HepG2 (cell line): ENCODE data around the gene PPP1R9A. TPM values are rescaled to one million over a fixed set of nuclear protein-coding genes. Genes with fewer than 3 reads are reported as not detected.

Source experiments
- AHR ChIP-seq: IDR thresholded peaks from 2 replicates; pipeline ENCODE4 v1.6.1; 2018; ENCODE audit warnings: missing genetic modification reagents, missing compliant biosample characterization
- CC2D1A ChIP-seq: sonication (generic); formaldehyde crosslinking; IDR thresholded peaks from 2 replicates; pipeline ENCODE4 v1.8.1; 2023; ENCODE audit warnings: mild to moderate bottlenecking, missing genetic modification reagents
- HDAC6 ChIP-seq: fragments of 200-600 bp; sonication (generic); IDR thresholded peaks from 2 replicates; pipeline ENCODE4 v1.7.0; 2017; ENCODE audit warnings: mild to moderate bottlenecking, antibody characterized with exemption, low read length, low read depth
- MEIS1 ChIP-seq: sonication (generic); formaldehyde crosslinking; IDR thresholded peaks from 2 replicates; pipeline ENCODE4 v1.9.0; 2021; ENCODE audit warnings: mild to moderate bottlenecking, missing genetic modification reagents, moderate library complexity, borderline replicate concordance
- MYNN ChIP-seq: sonication (generic); formaldehyde crosslinking; IDR thresholded peaks from 2 replicates; pipeline ENCODE4 v1.4.0; 2020; ENCODE audit warnings: mild to moderate bottlenecking, low read depth, missing genetic modification reagents
- NR2F1 ChIP-seq, 2 experiments: fragments of 450-650 bp in 1 of 2; formaldehyde crosslinking in 1 of 2; IDR thresholded peaks; 2 replicates each; pipeline versions ENCODE4 v1.5.0 to v1.6.1; 2016 to 2020; ENCODE audit warnings: mild to moderate bottlenecking in 1 of 2, missing compliant biosample characterization in 1 of 2, missing genetic modification reagents in 1 of 2, moderate library complexity in 1 of 2
- PAX8 ChIP-seq: sonication (generic); formaldehyde crosslinking; IDR thresholded peaks from 2 replicates; pipeline ENCODE4 v1.8.0; 2022; ENCODE audit warnings: mild to moderate bottlenecking, missing genetic modification reagents, borderline replicate concordance
- PCBP2 ChIP-seq: fragments of 200-400 bp; formaldehyde crosslinking; optimal IDR thresholded peaks from 2 replicates; pipeline ENCODE3; 2018; ENCODE audit warnings: low read length, low read depth; ENCODE audit not compliant: poor library complexity, severe bottlenecking
- RAD21 ChIP-seq: fragments of 450-650 bp; formaldehyde crosslinking; IDR thresholded peaks from 2 replicates; pipeline ENCODE4 v1.5.0; 2020; ENCODE audit warnings: mild to moderate bottlenecking
- THYN1 ChIP-seq: sonication (generic); formaldehyde crosslinking; IDR thresholded peaks from 2 replicates; pipeline ENCODE4 v1.8.1; 2023; ENCODE audit warnings: low read depth, mild to moderate bottlenecking, moderate library complexity, missing genetic modification reagents, borderline replicate concordance
- ZNF121 ChIP-seq: sonication (generic); formaldehyde crosslinking; IDR thresholded peaks from 2 replicates; pipeline ENCODE4 v1.5.0; 2020; ENCODE audit warnings: mild to moderate bottlenecking, missing genetic modification reagents
- ZNF326 ChIP-seq: sonication (generic); formaldehyde crosslinking; IDR thresholded peaks from 2 replicates; pipeline ENCODE4 v1.4.0; 2020; ENCODE audit warnings: missing genetic modification reagents, borderline replicate concordance
- ZNF33B ChIP-seq: sonication (generic); formaldehyde crosslinking; IDR thresholded peaks from 2 replicates; pipeline ENCODE4 v1.5.1; 2020; ENCODE audit warnings: mild to moderate bottlenecking, missing genetic modification reagents
- ZNF589 ChIP-seq: sonication (generic); formaldehyde crosslinking; conservative IDR thresholded peaks from 2 replicates; pipeline ENCODE4 v1.8.0; 2022; ENCODE audit warnings: mild to moderate bottlenecking, moderate library complexity, missing genetic modification reagents
- ZNF816 ChIP-seq: sonication (generic); formaldehyde crosslinking; IDR thresholded peaks from 2 replicates; pipeline ENCODE4 v1.8.0; 2022; ENCODE audit warnings: missing genetic modification reagents, mild to moderate bottlenecking, borderline replicate concordance
- polyA plus RNA-seq, 8 experiments: library from polyadenylated mRNA; depleted of rRNA in 3 of 8; stranded (reverse) in 7 of 8; unstranded in 1 of 8; fragments of >200 nt; fragmentation: Illumina TruSeq in 4 of 8; extraction: Trizol in 4 of 8; gene quantifications; 2 replicates each; pipeline versions ENCODE4 v1.2.1 to v1.2.3, GENCODE V29; 2011 to 2016; ENCODE audit warnings: low read depth in 4 of 8, missing spikeins in 1 of 8, mixed read lengths in 1 of 8; ENCODE audit not compliant: insufficient read depth in 1 of 8
- total RNA-seq, 5 experiments: library from RNA; depleted of rRNA; stranded (reverse); fragments of >200 nt; fragmentation: Illumina TruSeq; extraction: Trizol; gene quantifications; 2 replicates each; pipeline ENCODE4 v1.2.3, GENCODE V29; 2016; ENCODE audit warnings: low read depth in 1 of 5
- TF ChIP-seq, protein P1 (sequence below): sonication (generic); formaldehyde crosslinking; IDR thresholded peaks from 2 replicates; pipeline ENCODE4 v1.8.0; 2022; ENCODE audit warnings: missing genetic modification reagents, mild to moderate bottlenecking, inconsistent platforms, borderline replicate concordance
- TF ChIP-seq, protein P2 (sequence below): sonication (generic); formaldehyde crosslinking; IDR thresholded peaks from 2 replicates; pipeline ENCODE4 v1.9.0; 2021; ENCODE audit warnings: missing genetic modification reagents, mild to moderate bottlenecking, borderline replicate concordance
- TF ChIP-seq, protein P3 (sequence below): sonication (generic); formaldehyde crosslinking; IDR thresholded peaks from 2 replicates; pipeline ENCODE4 v1.4.0; 2020; ENCODE audit warnings: missing genetic modification reagents, borderline replicate concordance
- TF ChIP-seq, protein P4 (sequence below): sonication (generic); formaldehyde crosslinking; IDR thresholded peaks from 2 replicates; pipeline ENCODE4 v1.5.1; 2020; ENCODE audit warnings: missing genetic modification reagents, mild to moderate bottlenecking, borderline replicate concordance

Gene PPP1R9A
- total and polyA plus RNA-seq, 2 of the 13 experiments (the other 11 are each of a cell fraction or from before 2014, with no cell fraction given): 11.4 to 31.9 TPM

DNA sequence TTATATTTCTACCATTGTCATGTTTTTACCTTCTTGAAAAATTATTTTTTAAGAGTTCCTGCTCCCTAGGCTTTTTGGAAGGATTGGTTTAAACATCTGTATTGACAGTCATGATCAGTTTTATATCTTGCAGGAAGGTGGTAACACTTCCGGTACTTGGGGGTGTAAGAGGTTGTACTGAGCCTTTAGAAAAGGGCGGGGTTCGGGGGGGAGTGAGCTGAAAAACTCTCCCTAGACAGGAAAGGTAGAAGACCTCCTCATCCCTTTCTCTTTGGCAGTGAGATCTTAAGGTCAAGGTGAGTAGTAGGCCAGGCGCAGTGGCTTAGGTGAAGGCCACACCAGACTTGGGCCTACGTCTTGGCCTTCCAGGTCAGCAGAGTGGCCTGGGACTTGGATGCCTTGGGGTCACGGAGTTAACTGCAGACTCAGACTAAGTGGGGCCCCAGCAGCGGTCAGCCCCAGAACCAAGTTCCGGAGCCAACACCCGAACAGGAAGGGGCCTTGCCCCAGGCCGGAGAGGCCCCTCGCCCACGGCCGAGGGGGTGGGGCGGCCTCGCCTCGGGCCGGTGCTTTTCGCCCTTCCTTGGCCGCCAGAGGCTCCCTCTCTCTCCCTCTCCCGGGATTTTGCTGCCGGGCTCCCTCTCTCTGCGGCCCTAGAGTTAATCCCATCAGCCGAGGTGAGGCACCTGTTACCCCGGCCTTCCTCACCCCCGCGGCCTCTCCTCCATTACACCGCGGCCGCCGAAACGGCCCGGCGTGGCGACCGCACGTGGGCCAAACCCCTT lies at the start of gene PPP1R9A (continued):
- TF ChIP-seq THYN1 (CRISPR knock-in tag) (no peak), ZNF121 (CRISPR knock-in tag) (no peak), ZNF589 (CRISPR knock-in tag) (no peak), PCBP2 (no peak), ZNF816 (CRISPR knock-in tag) (no peak), MYNN (no peak), HDAC6 (no peak), ZNF326 (no peak), RAD21 (CRISPR knock-in tag) (peak; percentile 75), CC2D1A (no peak), NR2F1 (CRISPR knock-in tag; IDR thresholded peaks at IDR 0.05) (no peak), AHR (CRISPR knock-in tag) (0 out of 2 replicates have a peak, but pooled peaks have one; percentile 57), ZNF33B (CRISPR knock-in tag) (peak; percentile 57), MEIS1 (CRISPR knock-in tag) (no peak), PAX8 (CRISPR knock-in tag) (no peak)
- TF ChIP-seq, protein P1, sequence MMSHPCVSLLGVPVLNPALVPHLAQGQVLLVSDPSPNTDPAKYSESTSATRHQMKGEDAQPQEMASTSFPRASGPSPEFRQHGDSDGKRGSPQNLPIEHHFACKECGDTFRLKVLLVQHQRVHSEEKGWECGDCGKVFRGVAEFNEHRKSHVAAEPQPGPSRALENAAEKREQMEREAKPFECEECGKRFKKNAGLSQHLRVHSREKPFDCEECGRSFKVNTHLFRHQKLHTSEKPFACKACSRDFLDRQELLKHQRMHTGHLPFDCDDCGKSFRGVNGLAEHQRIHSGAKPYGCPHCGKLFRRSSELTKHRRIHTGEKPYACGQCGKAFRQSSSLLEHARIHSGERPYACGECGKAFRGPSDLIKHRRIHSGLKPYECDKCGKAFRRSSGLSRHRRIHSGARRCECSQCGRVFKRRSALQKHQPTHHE (CRISPR knock-in tag): peak; percentile 72; the same call in 1 of the 2 replicates
- TF ChIP-seq, protein P2, sequence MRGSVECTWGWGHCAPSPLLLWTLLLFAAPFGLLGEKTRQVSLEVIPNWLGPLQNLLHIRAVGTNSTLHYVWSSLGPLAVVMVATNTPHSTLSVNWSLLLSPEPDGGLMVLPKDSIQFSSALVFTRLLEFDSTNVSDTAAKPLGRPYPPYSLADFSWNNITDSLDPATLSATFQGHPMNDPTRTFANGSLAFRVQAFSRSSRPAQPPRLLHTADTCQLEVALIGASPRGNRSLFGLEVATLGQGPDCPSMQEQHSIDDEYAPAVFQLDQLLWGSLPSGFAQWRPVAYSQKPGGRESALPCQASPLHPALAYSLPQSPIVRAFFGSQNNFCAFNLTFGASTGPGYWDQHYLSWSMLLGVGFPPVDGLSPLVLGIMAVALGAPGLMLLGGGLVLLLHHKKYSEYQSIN (CRISPR knock-in tag): no peak
- TF ChIP-seq, protein P3, sequence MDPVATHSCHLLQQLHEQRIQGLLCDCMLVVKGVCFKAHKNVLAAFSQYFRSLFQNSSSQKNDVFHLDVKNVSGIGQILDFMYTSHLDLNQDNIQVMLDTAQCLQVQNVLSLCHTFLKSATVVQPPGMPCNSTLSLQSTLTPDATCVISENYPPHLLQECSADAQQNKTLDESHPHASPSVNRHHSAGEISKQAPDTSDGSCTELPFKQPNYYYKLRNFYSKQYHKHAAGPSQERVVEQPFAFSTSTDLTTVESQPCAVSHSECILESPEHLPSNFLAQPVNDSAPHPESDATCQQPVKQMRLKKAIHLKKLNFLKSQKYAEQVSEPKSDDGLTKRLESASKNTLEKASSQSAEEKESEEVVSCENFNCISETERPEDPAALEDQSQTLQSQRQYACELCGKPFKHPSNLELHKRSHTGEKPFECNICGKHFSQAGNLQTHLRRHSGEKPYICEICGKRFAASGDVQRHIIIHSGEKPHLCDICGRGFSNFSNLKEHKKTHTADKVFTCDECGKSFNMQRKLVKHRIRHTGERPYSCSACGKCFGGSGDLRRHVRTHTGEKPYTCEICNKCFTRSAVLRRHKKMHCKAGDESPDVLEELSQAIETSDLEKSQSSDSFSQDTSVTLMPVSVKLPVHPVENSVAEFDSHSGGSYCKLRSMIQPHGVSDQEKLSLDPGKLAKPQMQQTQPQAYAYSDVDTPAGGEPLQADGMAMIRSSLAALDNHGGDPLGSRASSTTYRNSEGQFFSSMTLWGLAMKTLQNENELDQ (CRISPR knock-in tag): no peak
- TF ChIP-seq, protein P4, sequence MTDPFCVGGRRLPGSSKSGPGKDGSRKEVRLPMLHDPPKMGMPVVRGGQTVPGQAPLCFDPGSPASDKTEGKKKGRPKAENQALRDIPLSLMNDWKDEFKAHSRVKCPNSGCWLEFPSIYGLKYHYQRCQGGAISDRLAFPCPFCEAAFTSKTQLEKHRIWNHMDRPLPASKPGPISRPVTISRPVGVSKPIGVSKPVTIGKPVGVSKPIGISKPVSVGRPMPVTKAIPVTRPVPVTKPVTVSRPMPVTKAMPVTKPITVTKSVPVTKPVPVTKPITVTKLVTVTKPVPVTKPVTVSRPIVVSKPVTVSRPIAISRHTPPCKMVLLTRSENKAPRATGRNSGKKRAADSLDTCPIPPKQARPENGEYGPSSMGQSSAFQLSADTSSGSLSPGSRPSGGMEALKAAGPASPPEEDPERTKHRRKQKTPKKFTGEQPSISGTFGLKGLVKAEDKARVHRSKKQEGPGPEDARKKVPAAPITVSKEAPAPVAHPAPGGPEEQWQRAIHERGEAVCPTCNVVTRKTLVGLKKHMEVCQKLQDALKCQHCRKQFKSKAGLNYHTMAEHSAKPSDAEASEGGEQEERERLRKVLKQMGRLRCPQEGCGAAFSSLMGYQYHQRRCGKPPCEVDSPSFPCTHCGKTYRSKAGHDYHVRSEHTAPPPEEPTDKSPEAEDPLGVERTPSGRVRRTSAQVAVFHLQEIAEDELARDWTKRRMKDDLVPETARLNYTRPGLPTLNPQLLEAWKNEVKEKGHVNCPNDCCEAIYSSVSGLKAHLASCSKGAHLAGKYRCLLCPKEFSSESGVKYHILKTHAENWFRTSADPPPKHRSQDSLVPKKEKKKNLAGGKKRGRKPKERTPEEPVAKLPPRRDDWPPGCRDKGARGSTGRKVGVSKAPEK (CRISPR knock-in tag): no peak
